ENCODE data around the gene ABO.
"Not testable (repeated sequence)": the region's sequence is repeated elsewhere in the genome, so short reads cannot be mapped to it uniquely, and the experiment has no call there.

Gene ABO

GRCh38 chr9:133251221-133251620, 23.8 kb downstream of the ABO start:
- not testable (repeated sequence) for H3K4me1 Mint-ChIP-seq; H3K4me3 Mint-ChIP-seq; ATAC-seq (replicated peaks); H3K27ac Mint-ChIP-seq; DNase-seq; H3K9me3 Mint-ChIP-seq; H3K36me3 Mint-ChIP-seq
- H3K27me3 Mint-ChIP-seq, result peaks cover 27% of the 10 kb centered on the region in 2 donors

DNA sequence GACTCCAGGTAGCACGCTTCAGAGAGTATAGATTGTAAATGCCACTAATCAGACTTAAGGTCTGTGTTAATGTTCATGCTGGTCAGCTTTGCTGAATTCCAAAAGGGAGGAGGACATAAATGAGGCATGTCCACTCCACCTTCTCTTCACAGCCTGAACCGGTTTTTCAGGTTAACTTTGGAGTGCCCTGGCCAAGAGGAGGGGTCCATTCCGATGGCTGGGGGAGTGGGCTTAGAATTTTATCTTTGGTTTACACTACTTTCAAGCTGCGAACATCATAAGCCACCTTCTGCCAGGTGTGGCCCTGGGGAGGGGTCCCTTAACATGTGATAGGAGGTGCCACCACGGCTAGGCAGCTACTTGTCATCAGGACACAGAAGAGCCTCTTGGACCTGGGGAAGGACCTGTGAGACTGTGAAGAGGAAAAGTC, 24.2 kb downstream of the ABO start:
- Mint-ChIP-seq H3K27ac (no peak overlapping the region), H3K36me3 (no peaks in the 10 kb centered on the region), H3K4me1 (no peaks in the 10 kb centered on the region), H3K27me3 (peaks cover 27 to 30% of the 10 kb centered on the region in 2 donors), H3K9me3 (no peaks in the 10 kb centered on the region), H3K4me3 (no peak overlapping the region)
- no peak for ATAC-seq (replicated peaks)
- no peak for DNase-seq

DNA sequence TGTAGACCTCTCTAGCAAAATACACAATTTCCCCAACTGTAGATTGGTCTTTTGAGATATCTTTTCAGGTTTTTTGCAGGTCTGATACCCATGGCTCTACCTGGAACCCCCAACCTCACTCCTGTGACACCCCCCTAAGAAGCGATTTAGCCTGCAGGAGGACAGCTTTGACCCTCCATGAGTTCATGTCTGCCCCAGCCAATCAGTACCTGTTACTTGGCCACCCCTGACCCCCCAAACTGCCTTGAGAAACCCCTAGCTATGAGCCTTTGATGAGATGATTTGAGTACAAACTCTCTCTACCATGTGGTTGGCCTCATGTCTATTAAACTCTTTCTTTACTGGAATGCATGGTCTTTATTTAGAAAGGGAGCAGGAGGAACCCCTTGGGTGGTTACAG, 25.7 kb downstream of the ABO start:
- Mint-ChIP-seq H3K27ac (no peak overlapping the region), H3K27me3 (peaks cover 27 to 30% of the 10 kb centered on the region in 2 donors), H3K36me3 (no peaks in the 10 kb centered on the region), H3K4me1 (no peaks in the 10 kb centered on the region), H3K4me3 (no peak overlapping the region), H3K9me3 (no peaks in the 10 kb centered on the region)
- ATAC-seq (replicated peaks) (no peak), DNase-seq (no peak)

DNA sequence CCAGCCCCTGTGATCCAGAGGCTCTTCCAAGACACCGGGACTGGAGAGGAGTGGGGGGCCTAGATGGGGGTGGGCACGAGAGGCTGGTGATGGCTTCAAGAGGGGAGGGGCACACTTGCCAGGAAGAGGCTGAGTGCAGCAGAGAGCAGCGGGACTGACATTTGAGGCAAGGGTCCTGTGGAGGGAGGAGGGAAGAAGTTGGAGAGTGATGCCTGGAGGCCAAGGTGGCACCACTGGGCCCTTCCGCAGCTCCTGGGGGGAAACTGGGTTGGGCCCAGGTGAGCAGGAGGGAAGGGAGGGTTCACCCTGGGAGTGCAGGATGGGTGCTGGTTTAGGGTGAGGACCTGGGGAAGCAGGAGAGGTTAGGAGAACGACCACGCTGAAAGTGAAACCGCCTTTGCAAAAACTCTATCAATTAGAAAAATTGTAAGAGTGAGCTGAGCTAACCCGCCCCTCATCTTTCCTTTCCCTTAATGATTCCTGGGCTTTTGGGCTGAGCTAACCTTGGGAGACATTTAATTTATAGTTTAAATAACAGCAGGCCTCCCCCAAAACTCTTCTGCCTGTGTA, 26.2 kb downstream of the ABO start:
- DNase-seq, result no peak
- H3K27me3 Mint-ChIP-seq, result peaks cover 27 to 30% of the 10 kb centered on the region in 2 donors
- no peaks in the 10 kb centered on the region for H3K9me3 Mint-ChIP-seq
- ATAC-seq (replicated peaks), result no peak
- H3K4me1 Mint-ChIP-seq, result no peaks in the 10 kb centered on the region
- H3K27ac Mint-ChIP-seq, result no peak overlapping the region
- H3K4me3 Mint-ChIP-seq, result no peak overlapping the region
- no peaks in the 10 kb centered on the region for H3K36me3 Mint-ChIP-seq

GRCh38 chr9:133247632-133248031, 27.4 kb downstream of the ABO start:
- Mint-ChIP-seq H3K27ac (no peak overlapping the region), H3K36me3 (no peaks in the 10 kb centered on the region), H3K27me3 (peaks cover 27 to 30% of the 10 kb centered on the region in 2 donors), H3K9me3 (no peaks in the 10 kb centered on the region), H3K4me3 (no peak overlapping the region), H3K4me1 (no peaks in the 10 kb centered on the region)
- ATAC-seq (replicated peaks) (no peak), DNase-seq (no peak)

GRCh38 chr9:133246991-133247390, 28.0 kb downstream of the ABO start:
- ATAC-seq (replicated peaks) (no peak), DNase-seq (no peak)
- no peak overlapping the region for H3K4me3 Mint-ChIP-seq
- peaks cover 31 to 33% of the 10 kb centered on the region in 2 donors for H3K27me3 Mint-ChIP-seq
- no peaks in the 10 kb centered on the region for H3K36me3 Mint-ChIP-seq
- no peaks in the 10 kb centered on the region for H3K9me3 Mint-ChIP-seq
- H3K4me1 Mint-ChIP-seq, result no peaks in the 10 kb centered on the region
- H3K27ac Mint-ChIP-seq, result no peak overlapping the region

DNA sequence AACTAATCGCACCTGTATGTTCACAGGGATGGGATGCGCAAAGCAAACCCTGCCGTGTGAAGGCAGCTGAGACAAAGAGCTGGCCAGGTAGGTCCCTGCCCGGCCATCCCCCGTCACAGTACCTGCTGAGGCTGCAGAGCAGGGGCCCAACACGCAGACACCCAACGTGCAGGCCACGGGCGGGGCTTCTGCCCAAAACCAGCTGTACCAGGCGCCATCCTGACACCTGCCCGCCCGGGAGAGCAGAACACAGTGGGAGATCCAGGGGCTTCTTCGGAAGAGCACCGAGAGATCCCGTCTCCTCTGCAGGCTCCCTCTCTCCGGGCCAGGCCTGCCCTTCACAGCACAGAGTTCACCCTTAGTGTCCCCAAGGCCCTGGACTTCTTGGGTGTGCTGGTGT, 28.4 kb downstream of the ABO start:
- Mint-ChIP-seq H3K27ac (no peak overlapping the region), H3K4me3 (no peak overlapping the region), H3K9me3 (no peaks in the 10 kb centered on the region), H3K36me3 (no peaks in the 10 kb centered on the region), H3K4me1 (no peaks in the 10 kb centered on the region), H3K27me3 (peaks cover 35 to 37% of the 10 kb centered on the region in 2 donors)
- no peak for DNase-seq
- ATAC-seq (replicated peaks), result no peak

- H3K27ac Mint-ChIP-seq, result no peak overlapping the region
- no peak overlapping the region for H3K4me3 Mint-ChIP-seq
- H3K27me3 Mint-ChIP-seq, result peaks cover 41 to 42% of the 10 kb centered on the region in 2 donors
These were observed 32.0 kb downstream of the ABO start for GRCh38 chr9:133242991-133243390.

DNA sequence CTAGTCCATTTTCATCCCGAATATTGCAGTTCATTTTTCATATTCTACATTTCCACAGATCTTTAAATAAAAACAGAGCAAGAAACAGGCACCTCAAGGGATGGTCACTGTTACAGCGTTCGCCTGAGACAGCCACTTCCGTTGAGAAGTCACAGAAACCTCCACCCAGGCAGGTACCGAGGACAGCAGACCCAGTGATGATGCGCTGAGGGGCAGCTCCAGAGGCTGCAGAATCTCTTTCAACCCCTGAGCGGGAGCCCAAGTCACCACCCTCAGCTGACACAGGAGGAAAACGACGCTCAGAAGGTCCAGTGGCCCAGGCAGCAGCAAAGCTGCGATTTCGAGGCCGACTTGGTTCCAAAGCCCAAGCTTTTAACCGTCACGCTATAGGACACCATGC, 32.8 kb downstream of the ABO start:
- H3K4me3 Mint-ChIP-seq, result no peak overlapping the region
- no peaks in the 10 kb centered on the region for H3K36me3 Mint-ChIP-seq
- peaks cover 45 to 47% of the 10 kb centered on the region in 2 donors for H3K27me3 Mint-ChIP-seq
- ATAC-seq (replicated peaks) (no peak), DNase-seq (no peak)
- H3K27ac Mint-ChIP-seq, result no peak overlapping the region
- H3K4me1 Mint-ChIP-seq, result peaks cover 5 to 17% of the 10 kb centered on the region in 2 donors
- no peaks in the 10 kb centered on the region for H3K9me3 Mint-ChIP-seq

More at GRCh38 chr9:133242991-133243390, 32.0 kb downstream of the ABO start:
- Mint-ChIP-seq H3K36me3 (no peaks in the 10 kb centered on the region), H3K9me3 (no peaks in the 10 kb centered on the region), H3K4me1 (peaks cover 5 to 15% of the 10 kb centered on the region in 2 donors)
- ATAC-seq (replicated peaks) (no peak), DNase-seq (no peak)

DNA sequence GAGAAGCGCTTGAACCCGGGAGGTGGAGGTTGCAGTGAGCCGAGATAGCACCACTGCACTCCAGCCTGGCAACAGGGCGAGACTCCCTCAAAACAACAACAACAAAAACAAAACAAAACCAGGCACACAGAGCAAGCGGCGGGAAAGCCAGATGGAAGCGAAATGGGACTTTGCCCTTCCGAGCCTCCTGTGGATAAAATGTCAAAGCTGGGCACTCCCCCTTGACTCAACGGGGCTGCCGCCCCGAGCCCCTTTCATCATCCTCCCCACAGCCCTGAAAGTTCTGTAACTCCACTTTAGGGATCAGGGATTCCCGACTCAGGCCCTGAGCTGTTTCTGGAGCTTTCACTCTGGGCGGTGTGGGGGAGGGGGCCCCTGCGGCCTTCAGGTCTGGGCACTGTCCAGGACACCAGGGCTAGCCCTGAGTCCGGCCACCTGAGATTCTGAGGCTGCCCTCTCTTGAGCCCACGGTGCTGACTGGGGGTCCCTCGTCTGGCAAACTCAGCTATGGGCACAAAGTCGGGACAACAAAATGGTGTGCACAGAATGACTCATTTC, 35.4 kb downstream of the ABO start:
- no peak for DNase-seq
- Mint-ChIP-seq H3K27me3 (peaks cover 45 to 63% of the 10 kb centered on the region in 2 donors), H3K4me1 (peaks cover 5 to 17% of the 10 kb centered on the region in 2 donors), H3K9me3 (no peaks in the 10 kb centered on the region), H3K4me3 (no peak overlapping the region), H3K27ac (no peak overlapping the region), H3K36me3 (no peaks in the 10 kb centered on the region)
- no peak for ATAC-seq (replicated peaks)

DNA sequence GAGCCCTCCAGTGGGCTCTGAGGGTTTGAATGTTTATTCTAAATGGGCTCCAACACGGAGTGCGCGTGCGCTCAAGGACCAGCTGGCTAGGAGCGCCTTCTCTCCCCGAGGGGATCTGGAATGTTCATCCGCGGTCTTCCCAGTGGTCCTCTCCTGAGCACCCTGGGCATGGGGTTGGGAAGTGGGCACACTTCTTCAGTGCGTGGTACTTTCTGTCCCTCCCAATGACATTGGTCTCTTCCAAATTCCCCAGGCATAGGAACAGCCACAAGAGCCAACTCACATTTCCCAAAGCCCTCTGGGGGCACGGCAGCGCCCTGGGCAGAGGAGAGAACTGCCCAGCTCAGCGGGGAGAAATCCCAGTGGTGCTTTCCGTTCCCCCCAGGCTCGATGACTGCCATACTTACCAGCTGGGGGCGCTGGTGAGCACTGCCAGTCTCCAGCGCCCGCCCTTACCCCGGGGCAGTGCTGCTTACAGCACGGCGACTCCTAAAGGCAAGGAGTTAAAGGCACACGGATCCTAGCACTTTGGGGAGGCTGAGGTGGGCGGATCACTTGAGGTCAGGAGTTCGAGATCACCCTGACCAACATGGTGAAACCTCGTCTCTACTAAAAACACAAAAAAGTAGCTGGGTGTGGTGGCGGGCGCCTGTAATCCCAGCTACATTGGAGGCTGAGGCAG, 36.0 kb downstream of the ABO start:
- Mint-ChIP-seq H3K9me3 (no peaks in the 10 kb centered on the region), H3K27me3 (peaks cover 45 to 69% of the 10 kb centered on the region in 2 donors), H3K4me1 (peaks cover 5 to 17% of the 10 kb centered on the region in 2 donors), H3K36me3 (no peaks in the 10 kb centered on the region), H3K27ac (no peak overlapping the region), H3K4me3 (peak overlapping the region; percentile 66 to 78)
- DNase-seq (peak; percentile 44), ATAC-seq (replicated peaks) (peak; percentile 84 to 87)

DNA sequence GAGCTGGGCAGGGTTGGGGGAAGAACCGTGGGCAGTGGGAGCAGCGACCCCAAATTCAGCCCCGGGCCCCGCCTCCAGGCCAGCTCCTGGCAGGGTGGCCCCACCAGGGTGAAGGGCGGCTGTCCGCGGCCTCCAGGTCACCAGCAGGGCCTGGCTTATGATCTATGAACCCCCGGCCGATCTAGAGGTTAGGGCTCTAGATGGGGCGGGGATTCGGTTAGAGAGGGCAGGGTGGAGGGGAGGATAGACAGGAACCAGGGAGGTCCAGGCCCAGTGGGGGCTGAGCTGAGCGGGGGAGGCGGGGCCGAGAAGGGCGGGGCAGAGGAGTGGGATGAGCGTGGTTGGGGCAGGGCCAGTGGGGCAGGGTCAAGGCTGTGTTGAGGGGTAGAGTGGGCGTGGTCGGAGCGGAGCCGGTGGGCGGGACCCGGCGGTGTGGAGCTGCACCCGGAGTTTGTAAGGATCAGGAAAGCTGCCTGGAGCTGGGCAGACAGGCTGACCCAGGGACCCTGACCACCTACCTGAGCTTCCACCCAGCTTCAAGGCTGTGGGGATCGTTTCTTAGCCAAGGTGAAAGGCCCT, 36.6 kb downstream of the ABO start:
- H3K4me1 Mint-ChIP-seq, result peaks cover 5 to 17% of the 10 kb centered on the region in 2 donors
- H3K27ac Mint-ChIP-seq, result no peak overlapping the region
- no peaks in the 10 kb centered on the region for H3K36me3 Mint-ChIP-seq
- ATAC-seq (replicated peaks) (peak; percentile 79 to 81), DNase-seq (peak; percentile 31)
- H3K9me3 Mint-ChIP-seq, result no peaks in the 10 kb centered on the region
- peaks cover 45 to 69% of the 10 kb centered on the region in 2 donors for H3K27me3 Mint-ChIP-seq
- peak overlapping the region; percentile 66 to 78 for H3K4me3 Mint-ChIP-seq

DNA sequence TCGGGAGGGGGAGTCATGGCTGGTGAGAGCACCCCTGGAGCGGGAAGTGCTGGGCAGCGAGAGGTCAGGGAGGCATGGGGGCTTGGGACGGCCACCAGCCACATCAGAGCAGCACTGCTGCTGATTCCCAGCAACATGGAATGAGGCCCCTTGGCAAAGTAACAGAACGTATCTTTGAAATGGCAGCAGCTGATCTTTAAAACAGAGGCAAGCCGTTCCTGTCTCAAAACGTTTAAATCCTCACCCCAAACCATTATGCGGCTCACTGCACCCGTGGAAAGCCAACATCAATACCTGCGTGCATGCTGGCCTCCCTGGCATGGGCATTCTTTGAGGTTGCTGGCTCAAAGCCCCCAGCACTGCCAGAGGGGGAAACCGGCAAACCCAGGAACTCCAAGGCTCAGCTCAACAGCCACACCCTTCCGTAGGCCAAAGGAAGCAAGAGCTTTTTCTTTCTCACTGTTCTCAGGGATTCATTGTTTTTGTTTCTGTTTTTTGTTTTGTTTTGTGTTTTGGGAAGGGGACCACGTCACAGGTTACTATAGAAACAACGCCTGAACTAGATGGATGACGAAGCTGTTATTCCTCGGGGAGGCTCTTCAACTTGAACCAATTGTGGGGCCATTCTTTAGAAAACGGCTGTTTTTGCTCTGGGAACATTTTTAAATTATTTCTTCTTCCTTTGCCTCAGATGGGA, 37.8 kb downstream of the ABO start:
- DNase-seq (no peak), ATAC-seq (replicated peaks) (no peak)
- Mint-ChIP-seq H3K36me3 (no peaks in the 10 kb centered on the region), H3K4me3 (no peak overlapping the region), H3K4me1 (peaks cover 5 to 17% of the 10 kb centered on the region in 2 donors), H3K27me3 (peaks cover 44 to 67% of the 10 kb centered on the region in 2 donors), H3K9me3 (no peaks in the 10 kb centered on the region), H3K27ac (no peak overlapping the region)

DNA sequence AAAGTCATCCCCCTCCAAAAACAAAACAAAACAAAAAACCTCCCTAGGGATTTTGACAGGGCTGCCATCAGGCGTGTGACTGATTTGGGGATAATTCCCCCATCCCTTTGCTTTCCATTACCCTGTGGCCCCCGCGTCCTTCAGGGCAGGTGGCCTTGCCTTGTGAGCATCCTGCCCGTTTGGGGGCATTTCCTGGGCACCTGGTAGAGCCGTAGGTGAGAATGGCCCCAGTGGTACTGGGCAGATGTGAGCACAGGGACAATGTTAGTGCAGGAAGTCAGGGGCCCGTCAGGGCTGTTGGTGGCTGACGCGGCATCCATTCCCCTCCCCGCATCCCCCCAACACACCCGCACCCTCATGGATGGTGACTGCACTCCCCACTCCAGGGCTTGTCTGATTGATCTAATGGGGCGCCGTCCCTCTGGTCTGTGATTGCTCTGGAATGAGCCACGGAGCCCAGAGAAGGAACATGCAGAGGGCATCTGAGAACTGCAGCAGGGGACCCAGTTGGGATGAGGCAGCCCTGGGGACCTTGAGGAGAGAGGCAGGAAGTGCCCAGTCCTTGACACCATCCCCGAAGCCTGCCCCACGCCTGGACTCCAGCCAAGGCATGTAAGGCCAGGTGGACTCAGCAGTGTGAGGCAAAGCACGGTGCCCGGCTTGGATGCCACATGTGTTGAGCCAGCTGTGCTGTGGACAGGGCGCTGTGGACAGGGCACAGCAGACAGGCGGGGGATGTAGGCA, 38.5 kb downstream of the ABO start:
- H3K36me3 Mint-ChIP-seq; DNase-seq; H3K4me3 Mint-ChIP-seq; ATAC-seq (replicated peaks); H3K9me3 Mint-ChIP-seq; H3K27ac Mint-ChIP-seq: not testable (repeated sequence)
- H3K27me3 Mint-ChIP-seq, result peaks cover 37 to 60% of the 10 kb centered on the region in 2 donors
- peaks cover 5 to 17% of the 10 kb centered on the region in 2 donors for H3K4me1 Mint-ChIP-seq
